GM19023 (cell line): ENCODE results near the gene CBX2.
A peak's percentile ranks its signal among the peaks of the same experiment; 100 is the strongest.

ENCODE experiments used
- ATAC-seq: cut with Tn5 transposase; IDR thresholded peaks from one replicate; pipeline ENCODE4 v1.9.1; 2021; ENCODE audit warnings: mild to moderate bottlenecking, moderate library complexity; ENCODE audit not compliant: unreplicated experiment

The CBX2 gene

DNA sequence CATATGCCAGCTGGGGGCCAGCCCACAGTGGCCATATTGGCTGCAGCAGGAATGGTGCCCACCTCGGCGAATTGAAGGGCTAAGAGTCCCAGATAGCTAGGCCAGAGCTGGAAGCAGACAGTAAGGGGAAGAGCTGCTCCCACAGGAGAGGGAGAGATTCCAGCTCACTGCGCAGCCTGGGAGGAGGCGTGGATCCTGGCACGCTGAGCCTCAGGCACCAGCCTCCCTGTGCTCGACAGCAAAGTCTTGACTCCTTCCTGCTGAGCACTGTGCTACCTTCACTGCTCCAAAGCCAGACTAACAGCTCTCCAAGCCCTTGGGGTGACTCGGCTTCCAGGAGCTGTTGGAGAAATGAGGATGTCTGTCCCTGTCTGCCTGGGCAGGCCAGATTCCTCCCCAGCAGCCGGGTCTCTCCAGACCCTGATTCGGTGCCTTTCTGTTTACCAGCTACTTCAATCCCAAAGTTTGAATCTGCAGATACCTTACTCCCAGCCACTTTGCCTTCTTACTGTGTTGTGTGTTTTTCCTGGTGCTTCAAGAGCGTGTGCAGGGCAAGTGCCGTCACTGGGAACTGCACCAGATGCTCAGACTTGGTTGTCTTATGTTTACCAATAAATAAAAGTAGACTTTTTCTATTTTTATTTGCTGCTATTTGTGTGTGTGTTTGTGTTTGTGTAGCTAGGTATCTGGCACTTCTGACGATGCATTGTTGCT lies 9.1 kb downstream of the CBX2 start:
- ATAC-seq: no peak

- ATAC-seq: no peak
Measured at GRCh38 chr17:79788455-79788854, 10.5 kb downstream of the CBX2 start.

GRCh38 chr17:79788989-79789942 lies 11.3 kb downstream of the CBX2 start:
- ATAC-seq: no peak

DNA sequence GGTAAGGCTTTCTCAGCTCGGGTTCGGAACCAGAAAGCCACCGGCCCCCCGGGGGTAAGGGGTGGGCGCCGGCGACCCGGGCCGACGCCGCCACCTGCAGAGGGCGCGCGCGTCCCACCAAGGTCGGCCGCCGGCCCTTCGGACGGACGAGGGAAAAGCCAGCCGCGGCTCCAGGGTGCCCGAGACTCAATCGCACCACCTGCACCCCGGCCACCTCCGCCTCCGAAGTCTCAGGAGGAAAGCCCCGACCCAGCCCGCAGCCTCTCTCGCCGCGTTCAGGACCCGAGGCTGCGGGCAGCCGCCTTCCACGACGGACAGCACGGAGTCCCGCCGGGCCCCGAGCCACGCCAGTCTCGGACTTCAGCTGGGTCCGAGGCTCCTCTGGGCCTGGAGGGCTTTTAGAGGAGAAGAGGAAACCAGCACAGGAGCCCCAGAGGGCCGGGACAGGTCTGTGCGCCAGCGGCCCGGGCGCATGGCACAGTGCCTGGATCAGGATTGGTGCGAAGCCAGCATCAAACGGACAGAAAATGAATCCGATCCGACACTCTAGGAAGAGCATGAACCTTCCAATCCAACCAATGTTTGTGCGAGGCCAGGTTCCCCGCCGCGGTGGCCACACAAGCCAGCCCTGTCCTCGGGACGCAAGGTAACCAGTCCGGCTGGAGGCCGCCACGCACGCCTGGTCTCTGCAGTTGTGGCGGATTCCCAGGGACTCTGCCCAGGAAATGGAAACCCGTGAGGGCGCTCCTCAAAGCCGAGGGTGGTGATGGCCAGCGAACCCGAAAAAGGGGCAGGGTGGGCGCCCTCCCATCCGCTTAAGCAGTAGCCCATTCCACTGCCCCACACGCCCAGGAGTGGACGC lies 12.2 kb downstream of the CBX2 start:
- no peak for ATAC-seq

GRCh38 chr17:79790805-79791734 lies 13.1 kb downstream of the CBX2 start:
- ATAC-seq: no peak

GRCh38 chr17:79791735-79792161 lies 13.8 kb downstream of the CBX2 start:
- no peak for ATAC-seq

- ATAC-seq: no peak
Measured at GRCh38 chr17:79792341-79792871, 14.5 kb downstream of the CBX2 start.

DNA sequence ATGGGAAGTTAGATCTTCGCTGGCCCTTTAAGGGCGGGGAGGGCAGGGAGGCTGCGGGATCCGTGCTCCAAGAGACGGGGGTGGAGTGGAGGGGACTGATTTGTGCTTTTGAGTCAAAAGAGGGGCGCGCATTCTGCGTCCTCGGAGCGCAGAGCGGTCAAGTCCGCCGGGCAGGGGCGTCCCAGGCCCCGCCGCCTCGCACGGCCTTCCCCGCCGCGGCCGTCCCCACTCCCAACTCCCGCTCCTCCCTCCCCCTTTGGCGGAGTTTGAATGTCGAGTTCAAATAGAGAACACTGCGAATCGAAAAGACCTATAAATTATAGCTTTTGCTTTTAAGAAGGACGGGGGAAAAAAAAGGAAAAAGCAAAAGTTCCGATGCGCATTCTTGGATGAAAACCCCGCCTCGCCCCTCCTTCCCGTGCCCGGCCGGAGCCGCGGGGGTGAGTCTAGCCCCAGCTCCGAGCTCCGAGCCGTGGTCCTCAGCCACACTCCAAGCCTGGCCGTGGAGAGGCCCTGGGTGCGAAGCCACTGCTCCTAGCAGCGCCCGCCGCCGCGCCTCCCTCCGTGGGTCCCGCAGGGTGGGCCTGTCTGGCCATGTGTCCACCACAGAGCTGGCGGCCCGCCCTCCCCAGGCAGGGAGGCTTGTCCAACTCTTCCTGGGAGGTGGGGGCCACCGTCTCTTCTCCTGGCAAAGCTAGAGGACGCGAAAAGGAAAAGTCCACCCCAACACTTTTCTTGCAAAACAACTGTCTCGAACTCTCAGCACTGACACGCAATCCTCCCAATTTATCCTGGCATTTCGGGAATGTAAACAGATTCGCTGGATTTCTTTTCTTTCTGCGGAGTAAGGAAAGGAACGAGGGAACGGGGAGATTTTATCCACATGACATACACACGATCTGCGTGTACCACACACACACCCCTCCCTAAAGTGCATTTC lies 15.3 kb downstream of the CBX2 start:
- ATAC-seq: no peak

GRCh38 chr17:79793924-79794304 lies 16.0 kb downstream of the CBX2 start:
- ATAC-seq: no peak

DNA sequence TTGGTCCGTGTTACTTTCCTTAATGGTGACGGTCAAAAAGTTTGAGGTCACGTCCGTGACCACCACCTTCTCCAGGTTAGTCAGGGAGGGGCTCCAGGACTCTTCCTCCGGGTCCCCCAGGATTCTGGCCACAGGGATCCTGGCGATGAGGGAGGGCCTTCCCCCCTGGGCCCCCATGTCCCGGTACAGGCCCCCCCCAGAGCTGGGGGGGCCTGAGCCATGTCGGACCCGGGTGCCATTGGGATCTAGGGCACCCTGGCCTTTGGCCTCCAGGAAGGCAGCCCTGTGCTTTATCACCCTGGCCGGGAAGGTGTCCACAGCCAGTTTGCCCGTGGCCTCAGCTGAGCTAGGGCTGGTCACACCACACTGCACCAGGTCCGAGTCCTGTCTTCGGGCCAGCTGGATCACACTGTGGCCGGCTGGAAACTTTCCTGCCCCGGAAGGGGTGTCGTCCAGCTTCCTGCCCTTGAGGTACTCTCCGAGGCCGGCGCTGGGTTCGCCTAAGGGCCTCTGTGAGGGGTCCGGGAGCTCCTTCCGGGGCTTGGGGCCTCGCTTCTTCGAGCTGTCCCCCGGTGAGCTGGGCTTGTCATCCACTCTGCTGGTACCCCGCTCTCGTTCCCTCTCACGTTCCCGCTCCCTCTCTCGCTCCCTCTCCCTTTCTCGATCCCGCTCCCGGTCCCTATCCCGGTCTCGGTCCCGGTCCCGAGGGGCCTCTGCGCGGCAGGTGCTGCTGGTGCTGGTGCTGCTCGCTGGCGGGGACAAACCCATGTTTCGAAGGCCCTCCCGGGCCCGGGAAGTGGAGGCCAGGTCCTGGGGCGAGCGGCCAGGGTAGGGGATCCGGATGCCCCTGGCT lies 16.9 kb downstream of the CBX2 start:
- no peak for ATAC-seq

GRCh38 chr17:79795795-79796443 lies 18.0 kb downstream of the CBX2 start:
- ATAC-seq: no peak

GRCh38 chr17:79796444-79796762 lies 18.5 kb downstream of the CBX2 start:
- ATAC-seq: no peak

DNA sequence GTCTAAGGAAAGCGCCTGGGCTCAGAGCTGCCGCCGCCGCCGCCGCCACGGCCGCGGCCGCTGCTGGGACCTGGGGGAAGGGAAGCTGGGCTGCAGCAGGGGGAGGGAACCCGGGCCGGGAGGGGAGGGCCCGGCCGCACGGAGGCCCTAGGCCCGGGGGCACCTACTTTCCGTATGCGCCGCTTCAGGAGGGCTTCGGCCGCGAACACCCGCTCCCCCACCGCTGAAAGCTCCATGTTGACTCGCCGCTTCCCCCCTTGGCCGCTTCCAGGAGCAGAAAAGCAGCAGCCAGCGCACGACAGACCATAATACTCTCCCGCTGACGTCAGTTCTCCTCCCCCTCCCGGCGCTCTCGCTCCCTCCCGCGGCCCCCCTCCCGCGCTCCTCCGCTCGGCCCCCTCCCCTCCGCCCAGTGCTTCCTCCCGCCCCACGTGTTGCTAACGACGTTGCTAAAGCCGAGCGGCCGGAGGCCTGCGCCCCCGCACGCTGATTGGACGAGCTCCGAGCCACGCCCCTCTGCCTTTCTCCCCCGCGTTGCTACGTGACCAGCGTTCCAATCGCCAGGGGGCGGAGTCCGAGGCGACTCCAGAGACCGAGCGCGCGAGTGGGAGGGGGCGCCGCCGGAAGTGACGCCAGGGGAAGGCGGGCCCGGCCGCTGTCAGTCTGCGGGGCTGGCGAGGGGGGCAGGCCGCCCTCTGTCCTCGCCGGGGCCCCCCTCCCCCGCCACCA lies 19.0 kb downstream of the CBX2 start, which contains the start of gene CBX8:
CBX8 (minus strand) TSS at position 315 of the 729 bp plus-strand sequence; CDS start at position 236, 79 bp downstream.
- ATAC-seq: peak; percentile 89

- peak; percentile 18 for ATAC-seq
Measured at GRCh38 chr17:79797492-79798298, 19.7 kb downstream of the CBX2 start.

GRCh38 chr17:79798299-79799173 lies 20.6 kb downstream of the CBX2 start:
- no peak for ATAC-seq
